Hematopoietic multipotent progenitor cell treated with erythropoietin and hydrocortisone succinate and interleukin-3 and kit ligand, for 17 days (in vitro differentiated cells): ENCODE measurements around the gene GSN.
A peak's percentile ranks its signal among the peaks of the same experiment; 100 is the strongest.

Experiments used
- DNase-seq: peaks from one replicate; pipeline ENCODE4 v3.0.0-alpha.2; 2015; ENCODE audit warnings: low spot score

GSN gene

GRCh38 chr9:121246821-121247561 is 21.0 kb upstream of the GSN start:
- DNase-seq = no peak

DNA sequence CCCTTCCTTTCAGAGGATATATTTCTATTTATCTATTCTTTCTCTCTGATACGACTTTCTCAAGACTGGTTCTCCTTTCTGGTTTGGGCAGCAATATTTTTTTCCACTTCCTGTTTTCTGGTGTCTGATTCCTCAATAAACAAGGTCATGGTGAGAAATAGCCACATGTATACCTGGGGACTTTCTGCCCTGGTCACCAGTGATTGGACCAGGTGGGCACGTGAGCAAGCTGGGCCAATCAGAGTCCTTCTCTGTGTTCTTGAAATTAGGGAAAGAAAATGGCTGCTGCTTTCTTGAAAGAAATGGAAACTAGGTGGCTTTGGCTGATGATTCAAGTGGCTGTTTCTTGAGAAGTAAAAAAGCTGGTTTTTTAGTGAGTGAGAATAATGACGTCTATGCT is 18.4 kb upstream of the GSN start:
- DNase-seq = no peak

DNA sequence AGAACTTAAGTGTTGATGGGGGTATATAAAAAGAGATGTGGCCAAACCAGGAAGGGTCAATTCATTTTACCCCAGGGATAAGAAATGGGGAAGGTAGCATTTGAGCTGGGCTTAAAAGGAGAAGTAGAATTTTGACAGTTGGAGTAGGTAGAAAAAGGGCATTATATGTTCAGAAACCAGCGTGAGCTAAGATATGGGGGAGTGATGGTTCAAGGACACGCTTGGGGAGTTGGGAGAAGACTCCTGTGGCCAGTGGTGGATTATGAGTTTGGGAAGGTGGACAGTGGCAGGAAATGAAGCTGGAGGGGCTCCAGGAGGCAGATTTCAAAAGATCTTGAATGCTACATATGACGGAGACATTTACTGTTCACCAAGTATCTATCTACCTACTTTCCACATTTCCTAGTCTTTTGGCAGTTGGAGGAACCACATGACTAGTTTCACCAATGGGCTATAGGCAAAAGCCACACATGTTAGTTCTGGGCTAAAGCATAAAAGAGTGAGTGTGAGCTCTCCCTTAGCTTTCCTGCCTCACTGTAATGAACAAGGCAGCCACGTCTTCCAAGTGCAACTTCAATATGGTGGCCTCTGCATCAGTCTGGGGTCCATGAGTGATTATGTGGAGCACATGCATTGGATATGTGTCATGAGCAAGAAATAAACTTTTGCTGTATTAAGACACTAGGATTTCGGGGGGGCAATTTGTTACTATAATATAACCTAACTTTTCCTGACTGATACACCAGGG is 15.7 kb upstream of the GSN start:
- no peak for DNase-seq

- no peak for DNase-seq
Observed at GRCh38 chr9:121253162-121253561, 14.8 kb upstream of the GSN start.

GRCh38 chr9:121253821-121254501 is 14.0 kb upstream of the GSN start:
- no peak for DNase-seq

DNA sequence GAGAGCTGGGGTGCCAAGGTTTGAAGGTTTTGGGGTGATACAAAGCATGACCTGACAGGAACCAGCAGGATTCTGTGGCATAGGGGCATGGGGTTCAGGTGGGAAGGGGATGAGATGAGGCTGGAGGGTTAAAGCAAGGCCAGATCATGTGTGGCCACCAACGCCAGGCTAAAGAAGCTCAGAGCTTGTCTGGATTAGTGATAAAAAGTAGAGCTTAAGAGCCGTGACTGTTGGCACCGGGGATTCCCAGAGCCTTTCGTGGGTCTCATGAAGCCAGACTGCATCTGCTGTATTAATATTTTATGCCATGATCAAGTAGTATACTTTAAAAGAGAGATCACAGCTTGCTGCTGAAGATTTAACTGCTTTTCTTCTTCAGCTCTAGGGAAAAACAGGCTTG is 8.5 kb upstream of the GSN start:
- no peak for DNase-seq

- no peak for DNase-seq
Observed at GRCh38 chr9:121259935-121260334, 8.0 kb upstream of the GSN start.

GRCh38 chr9:121260457-121261106 is 7.4 kb upstream of the GSN start:
- no peak for DNase-seq

DNA sequence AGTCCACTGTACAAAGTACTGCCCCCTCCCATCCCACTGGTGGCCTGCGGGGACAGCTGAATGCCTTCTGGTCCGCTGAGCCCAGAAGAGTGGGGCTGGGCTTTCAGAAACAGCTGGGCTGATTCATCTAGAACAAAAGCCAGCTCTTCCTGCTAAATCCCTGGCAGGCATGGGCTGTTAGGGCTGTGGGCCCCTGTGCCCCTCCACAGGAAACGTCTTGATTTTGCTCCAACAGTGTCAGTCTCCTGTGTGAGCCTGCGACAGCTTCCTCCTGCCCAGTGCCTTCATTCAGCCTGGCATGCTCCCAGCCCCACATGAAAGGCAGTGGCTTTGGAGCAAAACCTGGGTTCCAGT is 6.9 kb upstream of the GSN start:
- no peak for DNase-seq

GRCh38 chr9:121261755-121262154 is 6.2 kb upstream of the GSN start:
- DNase-seq = no peak

DNA sequence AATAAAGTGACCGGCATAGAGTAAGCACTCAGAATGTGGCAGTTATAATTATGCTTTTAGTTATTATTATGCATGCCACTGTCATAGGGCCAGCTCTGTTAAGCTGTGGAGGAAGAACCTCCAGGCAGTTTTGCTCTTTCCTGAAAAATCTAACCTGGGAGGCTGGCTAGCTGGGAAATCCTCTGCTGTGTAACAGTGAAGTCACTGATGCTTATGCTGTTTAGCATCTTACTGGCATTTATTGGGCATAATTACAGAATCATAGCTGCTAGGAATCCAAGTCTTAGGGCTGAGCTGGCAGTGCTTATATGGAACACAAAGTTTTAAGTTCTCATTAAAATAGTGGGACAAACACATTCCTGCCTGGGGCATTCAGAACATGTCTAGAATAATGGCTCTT is 5.5 kb upstream of the GSN start:
- DNase-seq = no peak

GRCh38 chr9:121262953-121263352 is 5.0 kb upstream of the GSN start:
- no peak for DNase-seq

- no peak for DNase-seq
Observed at GRCh38 chr9:121266356-121266755, 1.6 kb upstream of the GSN start.

- no peak for DNase-seq
Observed at GRCh38 chr9:121266906-121267650, 884 bp upstream of the GSN start.

DNA sequence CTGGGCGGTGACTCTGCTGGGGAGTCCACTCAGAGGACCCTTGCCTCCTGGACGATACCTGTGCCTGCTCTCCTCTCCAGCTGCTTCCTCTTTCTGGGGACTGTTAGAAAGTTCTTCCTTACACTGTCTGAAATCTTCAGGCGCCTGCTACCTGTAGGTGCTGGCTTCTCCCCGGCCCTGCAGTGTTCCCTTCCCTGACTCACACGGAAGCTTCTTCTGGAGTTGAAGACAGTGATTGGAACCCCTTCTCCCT is 562 bp downstream of the GSN start:
- DNase-seq = no peak

DNA sequence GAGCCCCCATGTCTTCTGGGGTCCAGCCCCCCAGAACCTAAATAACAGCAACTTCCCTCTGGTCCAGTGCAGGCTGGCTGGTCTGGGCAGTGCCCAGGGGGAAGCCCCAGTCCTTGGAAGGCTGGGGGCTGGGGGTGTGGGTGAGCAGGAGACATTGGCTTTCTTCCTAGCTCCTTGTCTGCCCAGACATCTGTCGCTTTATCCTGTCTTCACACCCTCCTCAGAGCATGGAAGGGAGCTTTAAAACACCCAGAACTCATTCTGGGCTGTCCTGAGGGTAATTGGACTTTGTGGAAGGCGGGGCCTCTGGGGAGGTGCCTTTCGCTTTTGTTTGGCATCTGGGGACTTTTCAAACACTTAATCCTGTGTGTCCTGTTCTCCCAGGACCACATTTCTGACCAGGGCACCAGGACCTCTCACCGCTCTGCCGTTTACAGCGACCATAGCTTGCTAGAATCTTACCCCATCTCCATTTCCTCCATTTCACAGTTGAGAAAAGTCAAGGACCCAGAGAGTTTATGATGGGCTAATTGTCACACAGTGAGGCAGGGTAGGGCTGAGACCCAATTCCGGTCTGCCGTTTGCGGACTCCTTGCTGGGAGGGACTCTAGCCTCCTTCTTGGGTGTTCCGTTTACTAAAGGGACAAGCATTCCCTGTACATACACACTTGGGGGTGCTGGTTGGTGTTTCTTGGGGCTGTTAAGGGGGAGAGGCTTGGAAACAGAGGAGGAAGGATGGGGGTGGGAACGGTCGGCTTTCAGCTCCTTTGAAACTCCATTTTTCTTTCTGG is 1.1 kb downstream of the GSN start:
- peak; percentile 17 for DNase-seq

DNA sequence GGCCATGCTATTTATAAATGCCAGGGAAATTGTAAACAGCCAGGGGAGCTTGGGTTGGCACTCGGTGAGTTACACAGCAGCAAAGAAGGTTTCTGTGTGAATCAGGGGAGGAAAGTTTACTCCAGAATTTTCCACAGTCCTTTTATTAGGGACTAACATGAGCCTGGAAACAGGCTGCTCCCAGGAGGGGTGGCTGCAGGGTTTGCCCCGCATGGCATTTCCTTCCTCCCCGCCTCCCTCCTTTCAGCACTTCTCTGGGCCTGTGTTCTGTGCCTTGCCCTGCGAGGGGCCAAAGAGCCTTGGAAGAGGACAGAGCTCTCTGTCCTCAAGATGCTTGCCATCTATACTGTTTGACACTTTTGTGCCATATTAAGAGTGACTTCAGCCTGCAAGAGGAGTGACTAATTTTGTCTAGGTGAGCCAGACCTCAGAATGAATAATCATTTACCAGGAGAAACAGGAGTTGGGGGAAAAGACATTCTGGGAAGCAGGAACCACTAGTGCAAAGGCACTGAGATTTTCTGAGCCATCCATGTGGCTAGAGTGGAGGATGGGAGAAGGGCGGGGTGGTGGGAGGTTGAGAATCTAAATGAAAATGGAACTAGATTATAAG is 1.8 kb downstream of the GSN start:
- DNase-seq = no peak

DNA sequence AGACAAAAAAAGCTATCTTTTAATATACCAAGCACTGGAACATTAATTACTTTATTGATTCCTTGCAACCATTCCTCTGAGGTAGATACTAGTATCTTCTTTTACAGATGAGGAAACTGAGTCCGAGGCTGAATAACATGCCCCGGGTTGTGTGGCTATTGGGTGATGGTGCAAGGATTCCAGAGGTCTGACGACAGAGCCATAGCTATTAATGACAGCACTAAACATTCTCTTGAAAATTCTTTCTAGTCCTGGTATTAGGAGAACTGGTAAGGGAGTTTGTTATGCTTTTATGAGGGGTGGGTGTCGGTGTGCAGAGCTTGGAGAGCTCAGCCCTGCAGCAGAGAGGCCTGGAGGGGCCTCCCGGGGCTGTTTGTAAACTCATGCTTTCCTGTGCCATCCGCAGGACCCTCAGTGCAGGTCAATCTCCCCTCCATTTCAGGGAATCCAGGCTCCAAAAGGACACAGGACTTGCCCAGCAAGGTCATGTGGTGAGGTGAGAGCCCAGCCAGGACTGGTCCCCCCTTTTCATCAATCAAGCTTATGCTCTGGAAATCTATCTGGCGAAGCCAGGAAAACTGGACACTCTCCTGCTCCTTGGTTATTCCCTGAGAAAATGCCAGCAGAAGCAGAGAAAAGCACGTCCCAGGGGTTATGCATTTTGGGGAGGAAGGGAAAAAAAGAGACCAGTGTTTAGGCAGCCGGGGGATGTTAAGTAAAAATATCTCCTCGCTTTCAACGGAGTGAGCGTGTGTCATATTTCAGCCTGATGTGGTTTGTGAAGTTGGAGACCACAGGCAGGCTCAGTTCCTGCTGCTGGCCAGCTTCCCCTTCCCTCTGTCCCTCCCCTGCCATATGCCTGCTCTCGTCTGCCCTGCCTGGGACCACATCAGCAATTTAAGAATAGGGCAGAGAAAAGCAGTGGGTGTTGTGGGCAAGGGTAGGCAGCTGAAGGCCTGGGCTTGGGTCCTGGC is 3.7 kb downstream of the GSN start:
- DNase-seq = no peak

GRCh38 chr9:121272401-121272948 is 4.5 kb downstream of the GSN start:
- DNase-seq = no peak
